Activated naive CD8-positive, alpha-beta T cell (primary cell): ENCODE data around the gene OR1K1.
"Not testable (repeated sequence)": the region's sequence is repeated elsewhere in the genome, so short reads cannot be mapped to it uniquely, and the experiment has no call there.

ENCODE experiments used
- H3K27ac Mint-ChIP-seq: one replicate; pipeline ENCODE4 v1.8.0; 2021; ENCODE audit warnings: mixed read lengths
- H3K27me3 Mint-ChIP-seq: one replicate; pipeline ENCODE4 v1.8.0; 2021; ENCODE audit warnings: mixed read lengths
- H3K36me3 Mint-ChIP-seq: one replicate; pipeline ENCODE4 v1.8.0; 2021; ENCODE audit warnings: mixed read lengths
- H3K4me1 Mint-ChIP-seq: one replicate; pipeline ENCODE4 v1.8.0; 2021; ENCODE audit warnings: low read depth, mixed read lengths
- H3K4me3 Mint-ChIP-seq: one replicate; pipeline ENCODE4 v1.8.0; 2021; ENCODE audit warnings: mild to moderate bottlenecking, mixed read lengths
- H3K9me3 Mint-ChIP-seq: one replicate; pipeline ENCODE4 v1.8.0; 2021; ENCODE audit warnings: low read depth, mixed read lengths

The OR1K1 gene

GRCh38 chr9:122822056-122822455, 22.1 kb downstream of the OR1K1 start:
- H3K36me3 Mint-ChIP-seq, result peaks cover 3% of the 10 kb centered on the region
- peak overlapping the region; percentile 78 for H3K27ac Mint-ChIP-seq
- no peaks in the 10 kb centered on the region for H3K9me3 Mint-ChIP-seq
- no peaks in the 10 kb centered on the region for H3K27me3 Mint-ChIP-seq
- H3K4me3 Mint-ChIP-seq, result no peak overlapping the region
- H3K4me1 Mint-ChIP-seq, result peaks cover 58% of the 10 kb centered on the region

GRCh38 chr9:122822938-122823337, 23.0 kb downstream of the OR1K1 start:
- H3K9me3 Mint-ChIP-seq, result no peaks in the 10 kb centered on the region
- peaks cover 64% of the 10 kb centered on the region for H3K4me1 Mint-ChIP-seq
- peak overlapping the region; percentile 71 for H3K27ac Mint-ChIP-seq
- H3K4me3 Mint-ChIP-seq, result no peak overlapping the region
- H3K36me3 Mint-ChIP-seq, result peaks cover 3% of the 10 kb centered on the region
- no peaks in the 10 kb centered on the region for H3K27me3 Mint-ChIP-seq

GRCh38 chr9:122827761-122828093, 27.8 kb downstream of the OR1K1 start:
- peak overlapping the region; percentile 95 for H3K27ac Mint-ChIP-seq
- no peaks in the 10 kb centered on the region for H3K27me3 Mint-ChIP-seq
- no peaks in the 10 kb centered on the region for H3K9me3 Mint-ChIP-seq
- peaks cover 3% of the 10 kb centered on the region for H3K36me3 Mint-ChIP-seq
- H3K4me1 Mint-ChIP-seq, result peaks cover 43% of the 10 kb centered on the region
- H3K4me3 Mint-ChIP-seq, result peak overlapping the region; percentile 99

GRCh38 chr9:122828965-122829284, 29.0 kb downstream of the OR1K1 start:
- H3K9me3 Mint-ChIP-seq, H3K27me3 Mint-ChIP-seq, H3K36me3 Mint-ChIP-seq: not testable (repeated sequence)
- peak overlapping the region; percentile 99 for H3K4me3 Mint-ChIP-seq
- H3K4me1 Mint-ChIP-seq, result peaks cover 39% of the 10 kb centered on the region
- peak overlapping the region; percentile 95 for H3K27ac Mint-ChIP-seq

GRCh38 chr9:122832194-122832593, 32.3 kb downstream of the OR1K1 start:
- no peak overlapping the region for H3K27ac Mint-ChIP-seq
- H3K4me3 Mint-ChIP-seq, result no peak overlapping the region
- no peaks in the 10 kb centered on the region for H3K27me3 Mint-ChIP-seq
- H3K4me1 Mint-ChIP-seq, result peaks cover 21% of the 10 kb centered on the region
- no peaks in the 10 kb centered on the region for H3K9me3 Mint-ChIP-seq
- H3K36me3 Mint-ChIP-seq, result no peaks in the 10 kb centered on the region

GRCh38 chr9:122835313-122835731, 35.4 kb downstream of the OR1K1 start:
- H3K9me3 Mint-ChIP-seq, result no peaks in the 10 kb centered on the region
- peaks cover 13% of the 10 kb centered on the region for H3K4me1 Mint-ChIP-seq
- peak overlapping the region; percentile 74 for H3K4me3 Mint-ChIP-seq
- H3K27ac Mint-ChIP-seq, result peak overlapping the region; percentile 69
- H3K27me3 Mint-ChIP-seq, result no peaks in the 10 kb centered on the region
- no peaks in the 10 kb centered on the region for H3K36me3 Mint-ChIP-seq

GRCh38 chr9:122837266-122837850, 37.4 kb downstream of the OR1K1 start:
- Mint-ChIP-seq H3K4me1 (peaks cover 13% of the 10 kb centered on the region), H3K27ac (no peak overlapping the region), H3K4me3 (no peak overlapping the region), H3K9me3 (no peaks in the 10 kb centered on the region), H3K36me3 (no peaks in the 10 kb centered on the region), H3K27me3 (no peaks in the 10 kb centered on the region)

GRCh38 chr9:122838441-122838840, 38.5 kb downstream of the OR1K1 start:
- H3K36me3 Mint-ChIP-seq, H3K9me3 Mint-ChIP-seq, H3K27ac Mint-ChIP-seq, H3K27me3 Mint-ChIP-seq, H3K4me3 Mint-ChIP-seq: not testable (repeated sequence)
- peaks cover 13% of the 10 kb centered on the region for H3K4me1 Mint-ChIP-seq

GRCh38 chr9:122841501-122841900, 41.6 kb downstream of the OR1K1 start:
- H3K36me3 Mint-ChIP-seq, result peaks cover 3% of the 10 kb centered on the region

GRCh38 chr9:122844137-122844536, 44.2 kb downstream of the OR1K1 start:
- peaks cover 3% of the 10 kb centered on the region for H3K36me3 Mint-ChIP-seq
- no peak overlapping the region for H3K4me3 Mint-ChIP-seq
- no peaks in the 10 kb centered on the region for H3K27me3 Mint-ChIP-seq
- no peaks in the 10 kb centered on the region for H3K9me3 Mint-ChIP-seq
- H3K27ac Mint-ChIP-seq, result peak overlapping the region; percentile 66
- H3K4me1 Mint-ChIP-seq, result peaks cover 44% of the 10 kb centered on the region

More at GRCh38 chr9:122841501-122841900, 41.6 kb downstream of the OR1K1 start:
- H3K4me1 Mint-ChIP-seq, result peaks cover 24% of the 10 kb centered on the region
- no peak overlapping the region for H3K27ac Mint-ChIP-seq
- no peaks in the 10 kb centered on the region for H3K9me3 Mint-ChIP-seq
- no peaks in the 10 kb centered on the region for H3K27me3 Mint-ChIP-seq
- H3K4me3 Mint-ChIP-seq, result no peak overlapping the region

- Mint-ChIP-seq H3K4me1 (peaks cover 50% of the 10 kb centered on the region), H3K27ac (no peak overlapping the region), H3K36me3 (peaks cover 3% of the 10 kb centered on the region), H3K4me3 (no peak overlapping the region), H3K27me3 (no peaks in the 10 kb centered on the region), H3K9me3 (no peaks in the 10 kb centered on the region)
These were observed 45.2 kb downstream of the OR1K1 start for GRCh38 chr9:122845116-122845515.

GRCh38 chr9:122846371-122846940, 46.5 kb downstream of the OR1K1 start:
- H3K9me3 Mint-ChIP-seq, result peaks cover 3% of the 10 kb centered on the region
- peak overlapping the region; percentile 20 for H3K4me3 Mint-ChIP-seq
- no peaks in the 10 kb centered on the region for H3K27me3 Mint-ChIP-seq
- H3K4me1 Mint-ChIP-seq, result peaks cover 54% of the 10 kb centered on the region
- peaks cover 6% of the 10 kb centered on the region for H3K36me3 Mint-ChIP-seq
- H3K27ac Mint-ChIP-seq, result peak overlapping the region; percentile 89

GRCh38 chr9:122848256-122848943, 48.5 kb downstream of the OR1K1 start:
- H3K36me3 Mint-ChIP-seq, result peaks cover 6% of the 10 kb centered on the region
- peaks cover 54% of the 10 kb centered on the region for H3K4me1 Mint-ChIP-seq
- no peak overlapping the region for H3K4me3 Mint-ChIP-seq
- peaks cover 3% of the 10 kb centered on the region for H3K9me3 Mint-ChIP-seq
- peak overlapping the region; percentile 68 for H3K27ac Mint-ChIP-seq
- no peaks in the 10 kb centered on the region for H3K27me3 Mint-ChIP-seq
